Left lung (tissue), 10 donors: ENCODE measurements around the gene NINL. TPM values are rescaled to one million over a fixed set of nuclear protein-coding genes. Genes with fewer than 3 reads are reported as not detected.

Experiments
- ATAC-seq: fragments of 200-7000 bp; cut with Tn5 transposase; one replicate; pipeline ENCODE4 v1.9.1; 2020; ENCODE audit warnings: moderate library complexity
- DNase-seq, 4 donors: peaks; one replicate each; pipeline ENCODE4 v3.0.0-alpha.2; 2013 to 2020
- H3K27ac ChIP-seq, 2 donors: fragments of 200-600 bp; sonication (generic) in 1 of 2; one replicate each; pipeline versions ENCODE4 v1.5.0 to v1.8.0; 2020 to 2021
- H3K27me3 ChIP-seq, 2 donors: fragments of 200-600 bp; sonication (generic) in 1 of 2; one replicate each; pipeline versions ENCODE4 v1.5.0 to v1.8.0; 2020 to 2021
- H3K36me3 ChIP-seq, 2 donors: fragments of 200-600 bp; sonication (generic) in 1 of 2; one replicate each; pipeline versions ENCODE4 v1.5.0 to v1.8.0; 2020 to 2021
- H3K4me1 ChIP-seq, 2 donors: fragments of 200-600 bp; one replicate each; pipeline ENCODE4 v1.8.0; 2021
- H3K4me3 ChIP-seq, 2 donors: fragments of 200-600 bp; sonication (generic) in 1 of 2; one replicate each; pipeline versions ENCODE4 v1.5.0 to v1.8.0; 2020 to 2021; ENCODE audit warnings: mild to moderate bottlenecking in 1 of 2
- H3K9me3 ChIP-seq, 2 donors: fragments of 200-600 bp; sonication (generic) in 1 of 2; one replicate each; pipeline versions ENCODE4 v1.5.0 to v1.8.0; 2020 to 2021
- intact Hi-C, 2 donors: fragments of 100-400 bp; cut with DNase I; formaldehyde crosslinking; loops; one replicate each; pipeline versions ENCODE4 v1.11.2 to v1.14.2; 2022
- polyA plus RNA-seq, 6 donors: library from polyadenylated mRNA; unstranded; fragments of 120-200 nt; gene quantifications; one replicate each; pipeline ENCODE4 v1.2.1, GENCODE V29; 2013; ENCODE audit not compliant: insufficient read length in 6 of 6
- total RNA-seq, 2 donors: library from RNA; stranded (reverse); fragmentation: NEBNext Ultra II Directional; extraction: Animal tissue kit (Norgen Biotek cat#: 25700); gene quantifications; one replicate each; pipeline ENCODE4 v1.2.1, GENCODE V29; 2021
- TF ChIP-seq, protein P1 (sequence below), 2 donors: fragments of 200-600 bp; sonication (generic) in 1 of 2; IDR thresholded peaks; one replicate each; pipeline versions ENCODE4 v1.5.0 to v1.8.0; 2021; ENCODE audit warnings: antibody characterized with exemption in 2 of 2
- donor health status: DM: no; HTN: yes; CAD: no.
- donor health status: DM: no; HTN: no; CAD: no.

NINL gene
- total and polyA plus RNA-seq, 8 donors, result 9.6 to 78.8 (median 67.8) TPM

DNA sequence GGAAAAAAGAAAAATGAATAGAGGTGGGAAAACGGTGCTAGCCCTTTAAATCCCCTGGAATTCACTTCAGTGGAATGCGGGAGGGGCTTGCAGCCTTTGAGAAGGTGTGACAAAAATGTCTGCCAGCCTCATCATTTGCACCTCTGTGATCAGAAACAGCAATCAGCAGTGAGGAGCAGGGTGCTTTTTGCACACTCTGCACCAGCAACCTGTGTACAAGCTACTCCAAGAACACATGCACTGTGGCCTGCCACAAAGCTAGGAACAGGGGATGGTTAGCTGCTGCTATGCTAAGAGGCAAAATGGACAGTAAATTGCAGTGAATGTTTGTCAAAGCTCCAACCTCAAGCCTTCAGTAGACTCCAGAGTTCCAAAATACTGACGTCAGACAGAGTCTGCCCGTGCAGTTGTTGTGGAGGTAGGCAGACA, 148.2 kb downstream of the NINL start:
- no peaks in the 10 kb centered on the region for H3K9me3 ChIP-seq
- no peak overlapping the region for H3K27ac ChIP-seq
- DNase-seq, result no peak
- H3K36me3 ChIP-seq, result no peaks in the 10 kb centered on the region
- no peak overlapping the region for H3K4me3 ChIP-seq
- peak; percentile 62 for ATAC-seq
- intact Hi-C loops, result no loop called here
- H3K27me3 ChIP-seq, result no peaks in the 10 kb centered on the region
- TF ChIP-seq, protein P1, sequence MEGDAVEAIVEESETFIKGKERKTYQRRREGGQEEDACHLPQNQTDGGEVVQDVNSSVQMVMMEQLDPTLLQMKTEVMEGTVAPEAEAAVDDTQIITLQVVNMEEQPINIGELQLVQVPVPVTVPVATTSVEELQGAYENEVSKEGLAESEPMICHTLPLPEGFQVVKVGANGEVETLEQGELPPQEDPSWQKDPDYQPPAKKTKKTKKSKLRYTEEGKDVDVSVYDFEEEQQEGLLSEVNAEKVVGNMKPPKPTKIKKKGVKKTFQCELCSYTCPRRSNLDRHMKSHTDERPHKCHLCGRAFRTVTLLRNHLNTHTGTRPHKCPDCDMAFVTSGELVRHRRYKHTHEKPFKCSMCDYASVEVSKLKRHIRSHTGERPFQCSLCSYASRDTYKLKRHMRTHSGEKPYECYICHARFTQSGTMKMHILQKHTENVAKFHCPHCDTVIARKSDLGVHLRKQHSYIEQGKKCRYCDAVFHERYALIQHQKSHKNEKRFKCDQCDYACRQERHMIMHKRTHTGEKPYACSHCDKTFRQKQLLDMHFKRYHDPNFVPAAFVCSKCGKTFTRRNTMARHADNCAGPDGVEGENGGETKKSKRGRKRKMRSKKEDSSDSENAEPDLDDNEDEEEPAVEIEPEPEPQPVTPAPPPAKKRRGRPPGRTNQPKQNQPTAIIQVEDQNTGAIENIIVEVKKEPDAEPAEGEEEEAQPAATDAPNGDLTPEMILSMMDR (IDR thresholded peaks at IDR 0.05), result no peak
- H3K4me1 ChIP-seq, result no peaks in the 10 kb centered on the region

DNA sequence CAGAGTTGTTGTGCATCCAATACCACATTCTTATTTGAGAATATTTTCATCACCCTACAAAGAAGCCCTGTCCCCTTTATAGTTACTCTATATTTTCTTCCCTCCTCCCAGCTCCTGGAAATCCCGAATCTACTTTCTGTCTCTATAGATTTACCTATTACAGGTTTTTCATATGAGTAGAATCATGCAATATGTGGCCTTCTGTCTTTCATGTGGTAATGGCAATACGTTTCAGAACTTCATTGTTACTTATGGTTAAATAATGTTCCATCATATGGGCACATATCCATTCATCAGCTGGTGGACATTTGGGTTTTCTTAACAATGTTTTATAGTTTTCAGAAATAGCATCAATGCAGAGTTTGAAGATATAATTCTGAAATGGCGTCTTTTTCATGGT, 160.8 kb downstream of the NINL start:
- Histone ChIP-seq H3K27ac (no peak overlapping the region), H3K9me3 (no peaks in the 10 kb centered on the region), H3K36me3 (no peaks in the 10 kb centered on the region), H3K4me3 (no peak overlapping the region), H3K27me3 (no peaks in the 10 kb centered on the region), H3K4me1 (no peaks in the 10 kb centered on the region)
- intact Hi-C loops, result no loop called here
- TF ChIP-seq, protein P1 (IDR thresholded peaks at IDR 0.05), result no peak
- ATAC-seq, result no peak
- DNase-seq, result no peak

DNA sequence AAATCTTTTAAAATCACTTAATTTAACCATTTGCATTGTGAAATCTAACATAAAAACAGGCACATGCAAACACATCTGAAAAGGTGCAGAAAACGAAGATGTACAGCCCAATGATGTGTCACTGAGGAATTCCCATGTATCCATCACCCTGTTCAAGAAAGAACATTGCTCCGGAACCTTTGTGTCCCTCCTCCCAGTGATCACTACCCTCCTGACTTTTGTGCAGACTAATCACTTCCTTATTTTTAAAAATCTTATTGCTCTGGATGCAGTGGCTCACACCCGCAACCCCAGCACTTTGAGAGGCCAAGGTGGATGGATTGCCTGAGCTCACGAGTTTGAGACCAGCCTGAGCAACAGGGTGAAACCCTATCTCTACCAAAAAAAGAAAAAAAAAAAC, 163.3 kb downstream of the NINL start:
- no peaks in the 10 kb centered on the region for H3K36me3 ChIP-seq
- ATAC-seq, result no peak
- no peak overlapping the region for H3K4me3 ChIP-seq
- intact Hi-C loops, result no loop called here
- H3K4me1 ChIP-seq, result no peaks in the 10 kb centered on the region
- TF ChIP-seq, protein P1 (IDR thresholded peaks at IDR 0.05), result no peak
- H3K27ac ChIP-seq, result no peak overlapping the region
- H3K9me3 ChIP-seq, result no peaks in the 10 kb centered on the region
- no peak for DNase-seq
- H3K27me3 ChIP-seq, result no peaks in the 10 kb centered on the region

DNA sequence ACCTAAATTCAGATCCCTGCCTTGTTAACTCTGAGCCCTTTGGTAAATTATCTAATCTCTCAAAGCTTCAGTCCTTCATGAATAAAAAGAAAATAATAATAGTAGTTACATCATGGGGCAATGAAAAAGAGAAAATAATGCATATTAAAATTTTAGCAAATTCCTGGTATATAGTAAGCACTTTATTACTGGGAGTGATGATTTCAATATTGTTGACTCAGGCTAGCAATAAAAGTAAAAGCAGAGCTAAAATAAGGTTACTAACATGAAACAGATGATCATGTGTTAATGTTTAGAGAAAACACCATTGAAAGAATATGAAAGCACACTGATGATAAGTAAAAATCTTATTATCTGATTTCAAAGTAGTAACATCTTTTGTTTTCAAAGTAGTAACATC, 164.2 kb downstream of the NINL start:
- H3K4me3 ChIP-seq, result no peak overlapping the region
- H3K4me1 ChIP-seq, result no peaks in the 10 kb centered on the region
- no peaks in the 10 kb centered on the region for H3K9me3 ChIP-seq
- TF ChIP-seq, protein P1 (IDR thresholded peaks at IDR 0.05), result no peak
- ATAC-seq (no peak), DNase-seq (no peak)
- H3K36me3 ChIP-seq, result no peaks in the 10 kb centered on the region
- H3K27ac ChIP-seq, result no peak overlapping the region
- intact Hi-C loops, result no loop called here
- H3K27me3 ChIP-seq, result no peaks in the 10 kb centered on the region

DNA sequence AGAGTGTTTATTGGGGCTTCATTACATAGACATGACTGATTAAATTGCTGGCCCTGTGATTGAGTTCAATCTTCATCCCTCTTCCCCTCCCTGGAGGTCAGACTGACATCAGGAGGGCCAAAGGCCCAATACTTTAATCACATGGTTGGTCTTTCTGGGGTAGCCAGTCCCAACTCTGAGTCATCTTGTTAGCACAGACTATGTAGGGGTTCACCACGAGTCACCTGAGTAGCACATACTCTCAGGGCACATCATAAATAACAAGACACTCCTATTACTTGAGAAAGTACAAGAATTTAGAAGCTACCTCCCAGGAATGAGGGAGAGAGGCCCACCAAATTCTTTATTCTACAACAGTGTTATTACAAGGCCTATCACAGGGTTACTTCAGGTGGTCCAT, 166.6 kb downstream of the NINL start:
- Histone ChIP-seq H3K36me3 (no peaks in the 10 kb centered on the region), H3K4me3 (no peak overlapping the region), H3K27ac (no peak overlapping the region), H3K4me1 (no peaks in the 10 kb centered on the region), H3K9me3 (no peaks in the 10 kb centered on the region), H3K27me3 (no peaks in the 10 kb centered on the region)
- TF ChIP-seq, protein P1 (IDR thresholded peaks at IDR 0.05), result no peak
- intact Hi-C loops, result no loop called here
- DNase-seq (no peak), ATAC-seq (no peak)
